NCI-H526 (cell line): ENCODE measurements around the gene EHD4.

ENCODE experiments used
- DNase-seq, 2 experiments: peaks; one replicate each; lab custom pipeline; 2025; lab: John Stamatoyannopoulos, UW

The EHD4 gene

DNA sequence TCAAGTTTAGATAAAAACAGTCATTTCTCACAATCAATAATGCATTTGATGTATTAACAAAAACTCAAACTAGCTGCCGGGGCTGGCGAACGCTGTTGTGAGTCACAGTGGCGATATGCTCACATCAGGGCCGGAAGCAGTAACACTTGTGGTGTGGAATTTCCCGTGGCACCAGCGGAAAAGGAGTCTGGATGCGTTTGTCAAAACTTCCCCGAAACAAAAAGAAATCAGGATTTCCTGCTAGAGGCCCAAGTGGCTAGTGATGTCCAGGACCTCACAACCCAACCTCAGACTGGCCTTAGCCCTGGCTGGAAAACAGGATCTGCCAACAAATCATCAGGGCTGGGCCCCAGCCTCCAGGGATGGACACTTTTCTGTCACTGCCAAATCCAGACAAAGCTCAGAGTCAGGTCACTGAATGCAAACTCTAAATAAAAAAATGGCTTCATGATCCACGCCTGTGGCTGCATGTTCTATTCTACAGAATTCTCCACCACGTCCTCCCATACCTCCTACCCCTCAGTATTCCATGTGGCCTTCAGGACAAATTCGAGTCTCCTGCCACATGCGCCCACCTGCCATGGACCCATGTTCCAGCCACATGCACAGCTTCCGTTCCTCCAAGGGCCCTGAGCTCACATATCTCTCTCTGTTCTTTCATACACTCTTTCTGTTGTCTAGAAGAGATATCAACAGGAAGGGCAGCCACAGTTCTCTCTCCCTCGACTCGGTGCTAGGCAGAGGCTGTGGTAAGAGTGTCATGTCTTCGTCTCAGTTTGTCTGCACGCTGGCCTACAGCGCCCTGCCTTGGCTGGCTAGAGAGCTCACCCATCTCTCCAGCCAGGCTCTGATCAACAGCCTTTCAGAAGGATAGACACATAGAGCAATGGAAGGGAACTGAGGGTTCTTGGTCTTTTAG, 35.4 kb downstream of the EHD4 start:
- DNase-seq: no peak

DNA sequence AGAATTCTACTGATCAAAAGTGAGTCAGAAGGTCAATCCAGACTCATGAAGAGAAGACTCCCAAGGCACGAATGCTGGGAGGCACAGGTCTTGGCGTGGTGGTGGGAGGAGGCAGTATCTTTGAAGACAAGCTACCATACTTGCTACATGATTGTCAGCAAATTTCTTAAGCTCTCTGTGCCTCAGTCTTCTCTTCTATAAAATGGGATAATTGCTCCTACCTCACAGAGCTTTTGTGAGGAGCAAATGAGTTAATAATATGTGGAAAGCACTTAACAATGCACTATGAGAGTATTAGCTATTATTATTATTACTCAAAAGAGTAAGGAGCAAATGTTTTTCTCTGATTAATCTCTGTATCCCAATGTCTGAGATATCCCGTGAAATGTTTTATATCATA, 36.2 kb downstream of the EHD4 start:
- DNase-seq: no peak

DNA sequence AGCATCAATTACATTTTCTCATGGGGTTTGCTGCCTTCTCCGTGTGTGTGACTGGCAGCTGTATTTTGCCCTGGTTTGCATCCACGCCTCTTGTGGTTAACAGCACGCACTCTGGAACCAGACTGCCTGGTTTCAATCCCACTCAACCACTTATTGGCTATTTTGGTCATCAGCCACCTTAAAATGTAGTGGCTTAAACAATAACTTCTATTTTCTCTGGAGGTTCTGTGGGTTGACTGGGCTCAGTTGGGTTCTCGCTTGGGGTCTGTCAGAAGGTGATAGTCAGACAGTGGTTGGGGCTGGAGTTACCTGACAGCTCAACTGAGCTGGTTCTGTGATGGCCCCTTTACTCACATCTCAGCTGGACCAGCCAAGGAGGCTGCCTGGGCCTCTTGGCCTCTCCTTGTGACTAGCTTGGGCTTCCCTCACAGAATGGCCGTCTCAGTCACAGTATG, 36.8 kb downstream of the EHD4 start:
- DNase-seq: no peak

DNA sequence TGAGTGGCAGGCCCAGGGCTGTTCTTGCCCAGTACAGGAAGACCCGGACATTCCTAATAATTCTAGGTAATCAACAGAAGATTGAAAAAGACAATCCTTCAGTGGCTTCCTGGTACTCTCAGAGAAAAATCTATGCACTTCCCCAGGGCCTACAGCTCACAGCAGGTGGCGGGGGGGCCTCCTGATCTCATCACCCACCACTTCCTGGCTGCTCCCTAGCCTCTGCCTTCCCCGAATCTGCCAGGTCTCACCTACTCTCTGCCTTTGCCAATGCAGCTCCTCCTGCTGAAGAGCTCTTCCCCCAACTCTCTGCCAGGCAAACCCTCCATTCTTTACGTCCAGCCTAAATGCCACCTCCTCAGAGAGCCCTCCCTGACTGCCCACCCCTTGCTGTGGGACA, 37.5 kb downstream of the EHD4 start:
- DNase-seq: no peak

DNA sequence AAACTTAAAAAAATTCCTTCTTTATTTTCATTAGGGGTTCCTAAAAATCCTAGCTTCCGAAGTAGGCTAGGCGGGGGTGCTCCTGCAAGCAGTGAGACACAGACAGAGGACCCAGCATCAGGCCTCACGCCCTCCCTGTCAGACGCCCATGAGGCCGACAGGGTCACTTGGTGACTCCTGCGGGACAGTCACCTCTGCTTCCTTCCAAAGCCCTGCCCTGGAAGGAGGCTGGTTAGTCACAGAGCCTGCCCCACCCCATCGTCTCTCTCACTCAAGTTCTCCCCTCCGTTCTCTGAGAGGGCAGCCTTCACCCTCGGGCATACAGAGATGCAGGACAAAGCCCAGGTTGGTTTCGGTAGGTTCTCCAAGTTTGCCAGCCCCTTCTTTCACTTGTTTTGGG, 38.6 kb downstream of the EHD4 start:
- no peak for DNase-seq

DNA sequence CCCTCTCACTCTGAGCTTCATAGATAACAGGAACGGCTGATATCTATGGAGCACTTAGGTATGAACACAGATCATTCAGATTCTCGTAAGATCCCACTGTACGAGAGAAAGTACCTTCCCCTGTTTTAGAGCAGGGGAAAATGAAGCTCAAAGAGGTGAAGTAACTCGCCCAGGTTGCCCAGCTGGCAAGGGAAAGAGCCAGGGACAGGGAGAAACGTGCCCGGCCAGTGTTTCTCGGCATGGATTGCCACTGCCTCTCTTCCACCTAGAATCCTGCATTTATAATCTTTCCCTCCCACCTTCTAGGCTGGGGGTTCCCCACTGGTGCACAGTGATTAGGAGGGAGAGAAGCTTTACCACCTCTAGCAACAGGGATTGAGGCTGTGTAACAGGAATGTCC, 39.0 kb downstream of the EHD4 start:
- no peak for DNase-seq

DNA sequence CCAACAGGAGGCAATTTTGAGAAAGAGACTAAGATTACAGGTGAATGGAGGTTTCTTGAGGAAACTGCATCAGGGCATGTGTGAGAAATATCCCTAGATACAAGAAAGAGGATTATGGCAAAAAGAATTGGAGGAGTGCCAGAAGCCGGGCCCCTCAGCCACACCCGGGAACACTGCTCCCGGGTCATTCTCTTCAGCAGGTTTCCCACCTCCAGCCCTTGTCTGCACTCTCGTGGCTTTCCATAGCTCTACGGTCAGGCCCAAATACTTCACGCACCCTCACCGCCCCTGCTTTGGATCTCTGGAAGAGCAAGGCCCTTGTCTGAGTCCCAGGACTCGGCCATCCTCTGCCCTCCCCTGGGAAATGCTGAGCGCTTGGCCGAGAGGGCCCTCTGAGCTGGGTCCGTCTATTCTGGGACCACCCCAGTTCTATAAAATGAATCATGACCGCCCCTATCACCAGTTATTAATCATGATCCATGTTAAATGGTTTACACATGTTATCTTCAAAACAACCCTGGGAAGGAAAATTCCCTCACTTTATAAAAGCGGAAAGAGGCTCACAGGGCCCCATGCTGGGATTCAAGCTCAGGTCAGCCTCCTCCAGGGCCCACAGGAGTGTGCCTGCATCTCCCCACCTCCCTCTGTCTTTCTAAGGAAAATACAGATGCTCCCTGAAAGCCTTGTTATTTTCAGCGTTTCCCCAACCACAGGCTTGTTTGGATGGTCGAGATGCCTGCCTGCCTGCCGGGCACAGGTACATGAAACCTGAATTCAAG, 39.7 kb downstream of the EHD4 start:
- no peak for DNase-seq

DNA sequence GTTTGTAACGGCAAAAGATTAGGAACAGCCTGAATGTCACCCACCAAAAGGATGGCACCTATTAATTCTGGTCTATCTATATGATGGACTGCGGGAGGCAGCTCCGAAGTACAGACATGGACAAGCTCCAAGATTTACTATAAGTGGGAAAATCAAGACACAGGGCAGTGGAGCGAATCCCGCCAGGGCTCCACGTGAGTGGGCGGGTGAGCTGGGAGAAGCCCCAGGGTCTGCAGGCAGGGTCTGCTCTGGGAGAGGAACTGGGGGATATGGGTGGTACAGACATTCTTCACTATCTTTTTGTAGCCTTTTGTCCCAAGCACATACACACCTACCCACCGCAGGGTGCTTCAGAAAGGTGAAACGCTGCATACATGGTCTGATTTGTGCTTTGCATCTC, 40.3 kb downstream of the EHD4 start:
- DNase-seq: no peak

DNA sequence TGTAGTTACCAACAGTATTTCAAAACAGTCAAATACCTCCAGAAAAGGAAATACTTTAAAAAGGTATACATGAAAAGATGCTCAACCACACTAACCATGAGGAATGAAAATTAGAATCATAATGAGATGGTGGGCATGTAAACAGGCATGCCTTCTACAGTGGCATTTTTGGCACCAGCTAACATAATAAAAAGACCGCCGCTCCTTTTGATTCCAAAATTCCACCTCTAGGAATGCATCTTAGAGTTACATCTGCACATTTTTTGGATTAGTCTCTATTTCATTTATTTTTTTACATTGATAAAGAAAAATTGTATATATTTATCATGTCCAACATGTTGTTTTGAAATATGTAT, 41.5 kb downstream of the EHD4 start:
- no peak for DNase-seq

DNA sequence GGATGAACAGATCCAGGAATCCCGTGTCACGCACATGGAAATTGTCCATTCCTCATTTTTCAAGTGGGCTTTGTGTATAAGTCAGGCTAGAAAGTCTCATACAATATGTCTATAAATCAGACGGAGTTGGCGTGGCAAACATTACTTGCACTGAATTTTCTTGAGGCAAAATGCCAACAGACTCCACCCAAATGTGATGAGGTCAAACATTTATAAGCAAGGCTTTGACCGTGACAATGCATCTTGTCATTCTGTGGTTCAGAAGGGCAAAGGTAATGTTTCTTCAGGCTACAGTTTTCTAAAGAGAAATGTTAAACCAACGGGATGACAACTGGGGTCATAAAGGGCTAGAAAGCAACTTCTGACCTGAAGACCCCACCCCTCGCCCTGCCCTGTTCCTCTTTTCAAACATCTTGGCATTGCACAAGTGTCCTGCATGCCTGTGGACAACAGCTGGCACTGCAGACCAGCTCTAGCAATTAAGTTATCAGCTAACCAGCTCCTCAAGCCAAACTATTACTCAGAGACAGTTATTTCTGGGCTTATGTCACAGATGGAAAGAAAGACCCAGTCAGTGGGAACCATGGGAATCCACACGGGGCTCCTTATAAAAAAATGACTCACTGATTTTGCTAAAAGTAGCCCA, 42.0 kb downstream of the EHD4 start:
- no peak for DNase-seq

DNA sequence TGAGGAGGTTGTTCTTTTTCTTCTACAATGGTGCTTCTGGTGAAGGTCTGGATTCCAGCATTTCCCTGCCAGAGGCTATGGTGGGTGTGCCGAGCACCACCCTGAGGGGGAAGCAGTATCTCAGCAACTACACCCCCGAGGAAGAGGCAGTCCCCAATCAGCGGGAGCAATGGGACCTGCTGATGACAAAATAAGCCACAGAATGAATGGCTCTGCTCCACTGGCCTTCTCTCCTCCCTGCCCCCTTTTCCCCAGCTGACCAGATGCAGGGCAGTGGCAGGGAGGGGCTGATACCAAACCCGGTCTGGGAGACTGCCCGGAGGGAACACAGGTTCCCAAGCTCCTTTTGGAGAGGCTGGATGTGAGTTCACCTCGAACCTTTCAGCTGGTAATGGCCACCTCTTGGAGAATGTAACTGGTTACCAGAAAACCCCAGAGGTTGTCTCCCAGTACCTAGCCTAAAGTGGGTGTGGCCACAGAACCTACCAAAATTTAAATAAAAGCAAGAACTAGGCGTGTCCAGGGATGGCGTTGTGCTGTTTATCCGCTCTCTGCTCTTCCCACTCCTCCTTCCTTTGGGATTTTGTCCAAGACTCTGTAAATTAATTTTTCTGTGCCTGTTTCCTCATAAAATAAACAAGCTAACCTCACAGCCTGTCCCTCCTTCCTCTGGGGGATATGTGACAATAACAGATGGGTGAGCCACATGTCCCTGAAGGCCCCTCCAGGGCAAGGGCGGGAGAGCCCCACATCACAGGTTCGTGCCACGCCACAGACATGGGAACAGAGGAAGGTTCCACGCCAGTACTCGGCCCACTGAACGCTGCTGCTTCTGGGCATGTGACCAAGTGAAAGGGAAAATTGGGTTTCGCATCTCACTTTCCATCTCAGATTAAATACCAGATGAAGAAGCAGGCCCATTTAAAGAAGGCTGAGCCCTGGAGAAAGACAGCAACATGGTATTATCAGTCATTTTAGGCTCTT, 43.4 kb downstream of the EHD4 start:
- no peak for DNase-seq

DNA sequence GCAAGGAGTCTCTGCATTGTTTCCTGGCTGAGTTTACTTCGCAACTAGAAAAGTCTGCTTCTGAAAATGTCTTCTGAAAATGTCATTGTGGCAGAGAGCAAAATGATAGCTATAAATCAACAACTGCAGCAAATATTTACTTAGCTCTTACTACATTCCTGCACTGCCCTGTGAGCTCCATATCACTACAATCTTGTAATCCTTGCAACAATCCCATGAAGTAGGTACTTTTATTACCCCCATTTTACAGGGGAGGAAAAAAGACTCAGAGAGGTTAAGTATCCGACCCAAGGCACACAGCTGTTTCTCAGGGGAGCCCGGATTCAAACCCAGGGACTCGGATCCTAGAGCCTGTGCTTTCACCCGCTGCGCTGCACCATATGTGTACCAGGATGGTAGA, 44.3 kb downstream of the EHD4 start:
- DNase-seq: no peak

DNA sequence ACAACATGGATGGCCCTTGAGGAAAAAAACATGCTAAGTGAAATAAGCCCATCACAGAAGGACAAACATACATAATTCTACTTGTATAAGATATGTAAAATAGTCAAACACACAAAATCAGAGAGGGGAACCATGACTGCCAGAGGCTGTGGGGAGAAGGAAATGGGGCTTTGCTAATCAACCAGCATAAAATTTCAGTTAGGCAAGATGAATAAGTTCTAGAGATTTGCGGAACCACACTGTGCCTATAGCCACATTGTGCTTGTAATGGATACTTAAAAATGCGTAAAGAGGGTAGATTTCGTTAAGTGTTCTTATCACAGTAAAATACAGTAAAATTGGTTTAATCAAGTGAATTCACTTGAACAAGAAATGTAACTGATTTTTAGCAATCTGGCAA, 44.8 kb downstream of the EHD4 start:
- no peak for DNase-seq

DNA sequence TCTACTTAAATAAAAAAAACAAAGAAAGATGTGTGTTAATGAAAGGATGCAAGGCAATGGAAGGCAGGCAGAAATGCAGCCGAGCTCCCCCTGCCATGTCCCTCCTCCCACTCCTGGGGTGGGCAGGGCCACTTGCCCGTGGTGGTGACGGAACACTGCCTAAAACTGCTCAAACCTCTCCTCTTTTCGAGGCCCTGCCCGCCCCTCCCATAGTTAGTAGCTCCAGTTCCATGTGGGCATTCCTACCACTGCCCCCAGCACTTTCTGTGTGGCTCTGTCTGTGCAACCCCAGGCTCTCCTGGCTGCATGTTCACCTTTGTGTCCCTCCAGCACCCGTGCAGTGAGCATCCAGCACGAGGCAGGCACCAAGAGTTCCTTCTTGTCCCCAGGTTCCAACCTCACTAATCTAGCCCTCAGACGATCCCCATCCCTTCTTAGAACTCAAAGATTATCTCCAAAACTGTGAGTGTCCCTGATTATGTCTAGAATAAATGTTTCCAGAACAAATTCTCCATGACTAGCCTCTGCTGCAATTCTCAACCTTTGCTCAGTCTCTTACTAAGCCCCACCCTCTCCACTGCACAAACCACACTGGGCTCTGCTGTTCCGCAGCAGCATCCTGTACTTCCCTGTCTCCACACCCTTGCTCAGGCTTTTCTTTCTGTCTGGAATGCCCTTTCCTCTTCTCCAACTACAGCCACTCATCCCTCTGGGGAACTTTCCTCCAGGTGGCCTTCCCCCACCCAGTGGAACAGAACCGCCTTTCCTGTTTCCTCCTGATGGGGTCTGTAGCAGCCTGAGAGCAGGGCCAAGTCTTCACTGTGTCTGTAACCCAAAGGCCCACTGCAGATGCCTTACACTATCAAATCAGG, 45.9 kb downstream of the EHD4 start:
- DNase-seq: no peak

DNA sequence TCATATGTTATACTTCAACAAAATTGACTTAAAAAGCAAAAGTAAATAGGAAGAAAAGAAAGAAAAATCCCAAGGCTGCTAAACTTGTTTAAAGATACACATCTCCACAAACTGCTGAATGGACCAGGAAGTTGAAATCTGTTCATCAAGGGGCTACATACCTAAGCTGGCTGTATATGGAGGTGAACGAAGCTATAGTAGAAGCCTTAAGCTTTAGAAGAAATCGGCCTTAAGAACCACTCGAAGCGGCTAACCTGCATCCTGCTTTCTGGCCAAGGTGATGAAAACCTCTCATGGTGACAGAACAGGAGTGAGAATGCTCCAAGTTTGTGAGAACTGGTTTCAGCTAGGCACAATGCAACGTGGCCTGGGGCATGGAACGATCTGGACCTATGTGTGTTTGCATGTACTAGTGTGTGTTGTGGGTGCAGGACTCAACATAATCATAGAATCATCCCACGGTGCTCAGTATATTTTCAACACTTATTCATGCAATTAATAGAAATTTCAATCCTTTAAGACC, 47.2 kb downstream of the EHD4 start:
- DNase-seq: no peak

DNA sequence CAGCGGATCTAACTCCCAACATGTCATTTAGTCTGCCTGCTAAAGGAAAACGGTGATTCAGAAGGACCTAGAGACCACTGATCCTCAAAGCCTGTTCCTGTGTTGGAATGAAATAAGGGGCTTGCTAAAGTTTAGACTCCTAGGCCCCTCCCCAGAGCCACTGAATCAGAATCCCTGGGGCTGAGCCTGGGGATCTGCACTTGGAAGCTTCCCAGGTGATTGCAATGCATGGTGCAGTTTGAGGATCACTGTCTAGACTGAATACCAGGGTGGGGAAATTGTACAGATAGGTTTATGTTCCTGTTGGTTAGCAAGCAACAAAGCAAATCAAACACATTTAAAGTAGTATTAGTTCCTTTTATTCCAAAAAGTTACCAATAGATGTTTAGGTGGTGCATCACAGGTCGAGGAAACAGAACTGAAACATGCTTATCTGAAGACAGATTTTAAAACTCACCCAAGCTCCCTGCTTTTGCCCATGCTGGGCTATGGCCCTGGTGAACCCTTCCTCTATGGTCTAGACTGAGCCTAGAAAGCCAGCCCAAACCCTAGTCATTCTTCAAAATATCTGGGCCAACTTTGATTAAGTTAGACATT, 48.9 kb downstream of the EHD4 start:
- DNase-seq: no peak

DNA sequence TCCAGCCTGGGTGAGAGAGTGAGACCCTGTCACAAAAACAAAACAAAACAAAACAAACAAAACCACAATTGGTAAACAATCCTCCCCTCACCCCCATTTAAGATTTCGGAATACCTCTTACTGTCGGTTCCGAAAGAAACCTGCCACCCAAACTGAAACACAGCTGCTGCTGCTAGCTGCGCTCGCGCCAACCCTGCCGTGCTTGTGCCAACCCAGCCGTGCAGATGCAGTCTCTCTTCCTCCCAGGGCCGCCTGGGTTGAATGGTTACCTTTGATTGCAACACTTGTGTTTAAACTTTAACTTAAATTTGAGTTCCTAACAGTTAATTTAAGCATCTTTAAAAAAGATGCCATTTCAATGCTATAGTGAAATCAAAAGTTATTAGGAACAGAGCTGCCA, 50.0 kb downstream of the EHD4 start:
- DNase-seq: no peak

DNA sequence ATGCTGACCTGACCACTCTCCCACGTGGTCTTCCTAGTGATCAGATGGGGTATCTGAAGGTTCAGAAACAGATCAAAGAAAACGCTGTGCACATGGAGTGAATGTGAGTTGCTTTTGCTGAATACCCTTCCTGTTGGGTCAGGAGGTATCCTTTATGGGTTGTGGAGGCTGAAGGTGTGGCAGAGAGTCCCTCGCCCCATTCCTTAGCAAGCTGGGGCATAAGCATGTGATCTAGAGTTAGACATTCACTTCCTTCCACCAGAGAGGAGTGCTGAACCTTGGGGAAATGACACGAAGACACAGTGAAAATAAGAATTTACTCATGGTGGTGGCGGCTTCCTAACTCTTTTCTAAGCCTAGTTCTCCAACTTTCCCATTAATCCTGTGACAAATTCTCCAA, 50.7 kb downstream of the EHD4 start:
- DNase-seq: no peak

DNA sequence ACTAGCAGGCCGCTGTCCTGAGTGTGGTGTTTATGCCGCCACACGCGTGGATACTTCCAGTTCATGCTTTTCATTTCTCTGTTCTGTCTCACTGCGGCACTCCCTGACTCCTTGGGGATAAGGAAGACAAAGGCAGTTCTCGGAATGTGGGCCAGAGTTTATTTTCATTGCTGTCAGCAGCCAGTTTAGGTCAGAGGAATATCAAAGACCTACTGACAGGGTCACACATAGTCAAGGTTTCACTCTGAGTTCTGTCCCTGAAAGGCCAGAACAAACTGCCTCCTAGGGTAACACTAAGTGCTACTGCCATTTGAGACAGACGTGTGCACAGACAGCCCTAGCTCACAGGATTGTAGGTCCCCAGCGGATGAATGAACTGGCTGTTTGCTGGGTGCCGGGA, 51.2 kb downstream of the EHD4 start:
- DNase-seq: no peak

DNA sequence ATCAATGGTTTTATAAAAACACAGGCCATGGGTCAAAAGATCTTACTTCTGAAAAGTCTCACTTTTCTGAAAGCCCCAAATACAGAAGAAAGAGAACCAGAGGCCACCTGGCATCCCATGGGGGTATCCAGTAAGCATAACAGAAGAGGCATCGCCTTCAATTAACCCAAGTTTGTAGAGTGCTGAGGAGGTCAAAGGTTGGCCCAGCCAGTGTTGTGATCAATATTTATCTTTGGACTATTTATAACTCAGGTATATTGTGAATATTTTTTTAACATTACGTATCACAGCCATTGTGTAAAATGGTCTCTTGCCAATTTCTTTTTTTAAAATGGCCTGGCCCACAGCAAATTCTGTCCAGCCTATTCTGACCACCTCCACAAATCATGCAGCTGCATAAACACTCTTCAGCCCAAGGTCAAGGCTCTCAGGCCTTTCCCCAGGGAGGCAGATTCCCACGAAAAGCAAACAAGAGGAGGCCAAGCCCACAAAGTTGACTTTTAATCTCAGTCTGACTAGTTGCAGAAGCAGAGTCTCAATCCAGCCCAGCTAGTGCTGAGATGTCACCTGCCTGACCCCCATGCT, 52.3 kb downstream of the EHD4 start:
- no peak for DNase-seq
